Ishikawa (cell line): Measurements from ENCODE around the gene LEPR.

Experiments
- CEBPB ChIP-seq: IDR thresholded peaks from 2 replicates; pipeline ENCODE4 v1.6.1; 2012
- CREB1 ChIP-seq: IDR thresholded peaks from 2 replicates; pipeline ENCODE4 v1.6.1; 2012; ENCODE audit warnings: low read depth
- EGR1 ChIP-seq: IDR thresholded peaks from 2 replicates; pipeline ENCODE4 v1.6.1; 2012
- EP300 ChIP-seq: IDR thresholded peaks from 2 replicates; pipeline ENCODE4 v1.6.1; 2012; ENCODE audit warnings: borderline replicate concordance
- FOXM1 ChIP-seq: IDR thresholded peaks from 2 replicates; pipeline ENCODE4 v1.6.1; 2012; ENCODE audit warnings: low read depth, borderline replicate concordance
- MAX ChIP-seq: IDR thresholded peaks from 2 replicates; pipeline ENCODE4 v1.6.1; 2012
- NFIC ChIP-seq: IDR thresholded peaks from 2 replicates; pipeline ENCODE4 v1.6.1; 2012
- RAD21 ChIP-seq: IDR thresholded peaks from 2 replicates; pipeline ENCODE4 v1.6.1; 2012; ENCODE audit warnings: low read depth
- REST ChIP-seq: IDR thresholded peaks from 2 replicates; pipeline ENCODE4 v1.6.1; 2012; ENCODE audit warnings: low read depth, mild to moderate bottlenecking
- TAF1 ChIP-seq: IDR thresholded peaks from 2 replicates; pipeline ENCODE4 v1.6.1; 2012; ENCODE audit warnings: low read depth, mild to moderate bottlenecking
- TCF12 ChIP-seq: IDR thresholded peaks from 2 replicates; pipeline ENCODE4 v1.6.1; 2012; ENCODE audit warnings: low read depth
- TEAD4 ChIP-seq: IDR thresholded peaks from 2 replicates; pipeline ENCODE4 v1.6.1; 2012
- USF1 ChIP-seq: IDR thresholded peaks from 2 replicates; pipeline ENCODE4 v1.6.1; 2012
- YY1 ChIP-seq: IDR thresholded peaks from 2 replicates; pipeline ENCODE4 v1.6.1; 2012; ENCODE audit warnings: low read depth
- ZBTB7A ChIP-seq: IDR thresholded peaks from 2 replicates; pipeline ENCODE4 v1.6.1; 2012; ENCODE audit warnings: low read depth

The LEPR gene

GRCh38 chr1:65387821-65388220 is 32.6 kb upstream of the LEPR start:
- no peak for TF ChIP-seq CEBPB
- TF ChIP-seq EP300: no peak
- TF ChIP-seq NFIC: no peak
- no peak for TF ChIP-seq CREB1
- TF ChIP-seq TCF12: no peak
- no peak for TF ChIP-seq RAD21
- no peak for TF ChIP-seq REST
- TF ChIP-seq TAF1: no peak
- no peak for TF ChIP-seq FOXM1
- TF ChIP-seq EGR1: no peak

- TF ChIP-seq RAD21 (no peak), ZBTB7A (no peak), REST (no peak), CREB1 (no peak), EP300 (no peak), YY1 (no peak), MAX (no peak), EGR1 (no peak), CEBPB (no peak), TAF1 (no peak)
These were observed 31.4 kb upstream of the LEPR start for GRCh38 chr1:65388908-65389695.

GRCh38 chr1:65392497-65392896 is 28.0 kb upstream of the LEPR start:
- no peak for TF ChIP-seq FOXM1
- TF ChIP-seq ZBTB7A: no peak
- TF ChIP-seq REST: no peak

- TF ChIP-seq YY1: no peak
These were observed 27.1 kb upstream of the LEPR start for GRCh38 chr1:65393347-65393746.

GRCh38 chr1:65393928-65394327 is 26.5 kb upstream of the LEPR start:
- TF ChIP-seq MAX: no peak
- no peak for TF ChIP-seq TCF12
- no peak for TF ChIP-seq FOXM1
- TF ChIP-seq CREB1: no peak
- TF ChIP-seq TEAD4: no peak
- TF ChIP-seq EGR1: no peak
- no peak for TF ChIP-seq CEBPB
- no peak for TF ChIP-seq NFIC
- TF ChIP-seq RAD21: no peak

GRCh38 chr1:65395887-65396612 is 24.4 kb upstream of the LEPR start:
- TF ChIP-seq MAX (no peak), ZBTB7A (no peak), EP300 (no peak), NFIC (no peak), YY1 (no peak), TEAD4 (no peak), TAF1 (no peak), CREB1 (no peak), REST (no peak), EGR1 (no peak), USF1 (no peak), RAD21 (no peak), FOXM1 (no peak), CEBPB (no peak), TCF12 (no peak)
